NCI-H748 (cell line): Measurements from ENCODE around the gene DUSP11.
"Not testable (repeated sequence)": the region's sequence is repeated elsewhere in the genome, so short reads cannot be mapped to it uniquely, and the experiment has no call there.

Experiments used
- DNase-seq: peaks from one replicate; lab custom pipeline; 2025; ENCODE audit not compliant: unreplicated experiment; lab: John Stamatoyannopoulos, UW

Gene DUSP11

GRCh38 chr2:73779467-73780236 is at the start of gene DUSP11:
Gene DUSP11, minus strand, starts transcription at chr2:73780103. Its CDS starts 129 bp downstream, at chr2:73779974.
- peak; percentile 91 for DNase-seq

GRCh38 chr2:73828818-73829570 is 49.1 kb upstream of the DUSP11 start, which contains the start of gene STAMBP:
Gene STAMBP, plus strand, starts transcription at chr2:73828961. Its CDS starts 1,896 bp downstream, at chr2:73830857.
- DNase-seq: peak; percentile 95

GRCh38 chr2:73828389-73828817 is 48.5 kb upstream of the DUSP11 start:
- no peak for DNase-seq

GRCh38 chr2:73827660-73828388 is 47.9 kb upstream of the DUSP11 start:
- no peak for DNase-seq

- peak; percentile 48 for DNase-seq
Measured at GRCh38 chr2:73827018-73827417, 47.1 kb upstream of the DUSP11 start.

- DNase-seq: no peak
Measured at GRCh38 chr2:73825408-73825807, 45.5 kb upstream of the DUSP11 start.

- peak; percentile 69 for DNase-seq
Measured at GRCh38 chr2:73823916-73824523, 44.1 kb upstream of the DUSP11 start.

GRCh38 chr2:73823416-73823815 is 43.5 kb upstream of the DUSP11 start:
- DNase-seq: no peak

- DNase-seq: no peak
Measured at GRCh38 chr2:73822991-73823390, 43.1 kb upstream of the DUSP11 start.

- DNase-seq: no peak
Measured at GRCh38 chr2:73822276-73822675, 42.4 kb upstream of the DUSP11 start.

GRCh38 chr2:73821669-73822068 is 41.8 kb upstream of the DUSP11 start:
- DNase-seq: no peak

- no peak for DNase-seq
Measured at GRCh38 chr2:73821227-73821626, 41.3 kb upstream of the DUSP11 start.

GRCh38 chr2:73818296-73818695 is 38.4 kb upstream of the DUSP11 start:
- DNase-seq: no peak

GRCh38 chr2:73812635-73813034 is 32.7 kb upstream of the DUSP11 start:
- no peak for DNase-seq

GRCh38 chr2:73811878-73812277 is 32.0 kb upstream of the DUSP11 start:
- no peak for DNase-seq

- not testable (repeated sequence) for DNase-seq
Measured at GRCh38 chr2:73783883-73784282, 4.0 kb upstream of the DUSP11 start, which contains the start of gene C2orf78. Gene C2orf78, plus strand, starts transcription at chr2:73784183. Its CDS starts 127 bp downstream, at chr2:73784310.

GRCh38 chr2:73783402-73783801 is 3.5 kb upstream of the DUSP11 start:
- not testable (repeated sequence) for DNase-seq

- DNase-seq: no peak
Measured at GRCh38 chr2:73780237-73780582, 307 bp upstream of the DUSP11 start.

- not testable (repeated sequence) for DNase-seq
Measured at GRCh38 chr2:73778867-73779466, 936 bp downstream of the DUSP11 start.

GRCh38 chr2:73776869-73777519 is 2.9 kb downstream of the DUSP11 start:
- no peak for DNase-seq
